ENCODE measurements around the gene ZNF410.

ZNF410 gene

GRCh38 chr14:73958591-73958990, 71.9 kb downstream of the ZNF410 start:
- DNase-seq = no peak

GRCh38 chr14:73961192-73961591, 74.5 kb downstream of the ZNF410 start:
- DNase-seq = no peak

- DNase-seq = no peak
Measured at GRCh38 chr14:73965216-73965615, 78.6 kb downstream of the ZNF410 start.

GRCh38 chr14:73968885-73969284, 82.2 kb downstream of the ZNF410 start:
- DNase-seq = no peak

- DNase-seq = peak; percentile 17
Measured at GRCh38 chr14:73973497-73973896, 86.8 kb downstream of the ZNF410 start.

- no peak for DNase-seq
Measured at GRCh38 chr14:73976125-73976524, 89.5 kb downstream of the ZNF410 start.

GRCh38 chr14:73977896-73978295, 91.2 kb downstream of the ZNF410 start:
- DNase-seq = no peak
